Right ventricle myocardium superior (tissue), 1 donor: Measurements from ENCODE around the gene CDCA4. TPM values are rescaled to one million over a fixed set of nuclear protein-coding genes. Genes with fewer than 3 reads are reported as not detected.
"Not testable (repeated sequence)": the region's sequence is repeated elsewhere in the genome, so short reads cannot be mapped to it uniquely, and the experiment has no call there.

ENCODE experiments used
- ATAC-seq: fragments of 200-7000 bp; cut with Tn5 transposase; one replicate; pipeline ENCODE4 v1.9.1; 2020; ENCODE audit warnings: mild to moderate bottlenecking; ENCODE audit not compliant: poor library complexity
- DNase-seq: peaks from one replicate; pipeline ENCODE4 v3.0.0-alpha.2; 2020
- intact Hi-C: fragments of 100-400 bp; cut with DNase I; formaldehyde crosslinking; loops from one replicate; pipeline ENCODE4 v1.11.2; 2022
- long read RNA-seq: library from polyadenylated mRNA; unstranded; transcript quantifications from one replicate; pipeline ENCODE4 v2.0.0, GENCODE V29; 2021
- total RNA-seq: library from RNA; stranded (reverse); fragmentation: NEBNext Ultra II Directional; extraction: Animal tissue kit (Norgen Biotek cat#: 25700); gene quantifications from one replicate; pipeline ENCODE4 v1.2.1, GENCODE V29; 2021
- donor health status: DM: no; HTN: yes; CAD: no; lungs with severe emphysema.

The CDCA4 gene
- total RNA-seq: 1.6 TPM
- long read RNA-seq, transcript CDCA4-201 (2 exons, 2,513 nt): major isoform, 7 of 7 reads
- long read RNA-seq, partial matches to known transcripts: 0 of 7 reads
- long read RNA-seq, other reads (novel, unspliced or antisense): 0 of 7 reads

DNA sequence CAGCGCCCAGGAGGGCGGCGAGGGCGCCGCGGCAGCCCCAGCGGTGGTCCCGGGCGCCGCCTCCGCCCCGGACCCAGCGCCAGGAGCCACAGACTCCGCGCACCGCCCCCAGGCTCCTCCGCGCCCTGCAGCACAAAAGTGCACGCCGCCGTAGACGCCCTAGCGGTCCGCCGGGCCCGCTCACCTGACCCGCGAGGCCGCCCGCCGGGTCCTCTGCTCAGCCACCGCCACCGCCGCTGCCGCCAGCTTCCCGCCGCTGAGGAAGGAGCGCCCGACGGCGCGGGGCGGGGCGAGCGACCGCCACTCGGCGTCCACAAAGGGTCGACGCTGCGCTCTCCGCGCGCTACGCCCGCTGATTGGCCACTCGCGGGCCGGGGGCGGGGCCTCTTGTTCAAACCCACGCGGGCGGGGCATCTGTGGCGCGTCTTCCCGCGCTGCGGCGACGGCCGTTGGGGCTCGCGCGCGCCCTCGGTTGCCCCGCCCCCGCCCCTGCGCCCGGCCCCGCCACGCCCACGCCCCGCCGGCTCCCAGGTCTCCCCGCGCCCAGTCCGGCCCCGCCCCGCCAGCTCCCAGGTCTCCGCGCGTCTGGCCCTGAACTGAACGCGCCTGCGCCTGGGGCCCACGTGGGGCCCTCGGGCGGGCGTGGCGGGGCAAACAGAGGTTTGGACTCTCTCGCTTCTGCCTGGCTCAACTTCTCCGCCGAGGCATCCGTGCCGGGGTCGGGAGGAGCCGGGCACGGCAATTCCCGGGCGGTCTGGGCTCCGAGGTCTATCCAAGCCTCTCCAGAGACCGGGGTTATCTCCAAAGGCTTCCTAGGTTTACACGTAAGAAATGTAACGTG, at the start of gene CDCA4:
Gene CDCA4 (minus strand): TSS at position 269 of the 841 bp plus-strand sequence. CDS start 9,154 bp downstream, outside the sequence.
- DNase-seq (peak; percentile 98), ATAC-seq (peak; percentile 98)
- intact Hi-C loops: loop anchor here (5.0 kb wide), 1 partner anchor 34 kb away; the partner anchor contains the start of gene CLBA1

DNA sequence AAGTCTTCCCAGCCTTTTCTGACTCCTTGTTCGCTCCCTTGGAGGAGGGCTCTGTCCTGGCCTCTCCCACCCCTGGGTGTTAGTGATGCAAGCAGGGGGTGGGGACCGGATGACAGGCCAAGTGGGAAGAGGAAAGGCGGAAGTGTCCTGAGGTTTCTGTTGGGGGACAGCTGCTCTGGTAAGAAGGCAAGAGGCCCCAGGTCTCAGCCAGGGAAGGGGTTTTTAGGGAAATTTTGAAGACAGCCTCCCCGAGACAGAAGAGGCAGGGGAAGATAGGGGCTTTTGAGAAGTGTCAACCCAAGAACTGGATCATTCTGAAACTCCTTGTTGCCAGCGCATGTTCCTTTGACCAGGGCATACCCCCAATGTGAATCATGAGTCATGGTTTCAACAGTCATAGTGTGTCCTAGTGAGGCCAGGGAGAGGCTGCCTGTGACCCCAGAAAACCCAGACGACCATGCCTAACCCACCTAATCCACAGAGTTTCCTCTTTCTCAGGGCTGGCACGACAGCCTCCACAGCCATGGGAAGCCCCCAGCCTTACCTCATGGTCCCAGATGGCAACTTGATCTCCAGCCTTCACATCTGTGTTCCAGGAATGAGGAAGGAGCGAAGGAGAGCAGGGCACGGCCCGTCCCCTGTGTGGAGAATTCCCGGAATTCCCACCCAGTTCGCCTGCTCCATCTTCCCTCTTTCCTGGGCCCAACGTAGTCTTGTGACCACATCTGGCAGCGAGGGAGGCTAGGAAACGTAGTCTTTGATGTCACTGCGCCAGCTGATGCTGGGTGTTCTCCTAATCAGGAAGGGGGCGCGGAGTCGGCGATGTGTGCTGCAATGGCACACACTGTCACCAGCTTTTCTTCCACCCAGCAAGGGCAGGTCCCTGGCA, 49.2 kb upstream of the CDCA4 start:
- peak; percentile 75 for DNase-seq
- intact Hi-C loops: no loop called here
- peak; percentile 58 for ATAC-seq

DNA sequence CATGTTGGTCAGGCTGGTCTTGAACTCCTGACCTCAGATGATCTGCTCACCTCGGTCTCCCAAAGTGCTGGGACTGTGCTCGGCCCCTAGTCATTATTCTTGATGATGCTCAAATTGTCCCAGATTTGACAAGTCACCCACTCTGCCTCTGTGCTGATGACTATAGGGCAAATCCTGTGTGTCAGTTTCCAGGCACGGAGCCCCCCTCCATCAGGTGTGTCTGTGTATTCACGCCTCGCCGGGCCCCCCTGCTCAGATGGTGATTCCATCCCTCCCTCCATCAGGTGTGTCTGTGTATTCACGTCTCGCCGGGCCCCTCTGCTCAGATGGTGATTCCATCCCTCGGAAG, 48.6 kb upstream of the CDCA4 start:
- ATAC-seq (no peak), DNase-seq (no peak)
- intact Hi-C loops: no loop called here

GRCh38 chr14:105068818-105069217, 47.9 kb upstream of the CDCA4 start:
- DNase-seq (peak; percentile 32), ATAC-seq (no peak)
- intact Hi-C loops: no loop called here

- intact Hi-C loops: no loop called here
- no peak for ATAC-seq
- DNase-seq: peak; percentile 25
Measured at GRCh38 chr14:105067969-105068301, 47.1 kb upstream of the CDCA4 start.

- intact Hi-C loops: no loop called here
- DNase-seq (peak; percentile 42), ATAC-seq (no peak)
Measured at GRCh38 chr14:105067140-105067968, 46.5 kb upstream of the CDCA4 start.

- intact Hi-C loops: no loop called here
- peak; percentile 22 for DNase-seq
Measured at GRCh38 chr14:105066240-105067071, 45.6 kb upstream of the CDCA4 start.

GRCh38 chr14:105065280-105066228, 44.7 kb upstream of the CDCA4 start, which contains the start of gene GPR132:
GPR132 (minus strand) TSS chr14:105065430; CDS start chr14:105055420, 10,010 bp downstream.
- intact Hi-C loops: no loop called here
- peak; percentile 26 for ATAC-seq

More at GRCh38 chr14:105066240-105067071, 45.6 kb upstream of the CDCA4 start:
- no peak for ATAC-seq

GRCh38 chr14:105064721-105065143, 43.8 kb upstream of the CDCA4 start:
- peak; percentile 64 for DNase-seq

More at GRCh38 chr14:105065280-105066228, 44.7 kb upstream of the CDCA4 start, which contains the start of gene GPR132:
- peak; percentile 68 for DNase-seq

DNA sequence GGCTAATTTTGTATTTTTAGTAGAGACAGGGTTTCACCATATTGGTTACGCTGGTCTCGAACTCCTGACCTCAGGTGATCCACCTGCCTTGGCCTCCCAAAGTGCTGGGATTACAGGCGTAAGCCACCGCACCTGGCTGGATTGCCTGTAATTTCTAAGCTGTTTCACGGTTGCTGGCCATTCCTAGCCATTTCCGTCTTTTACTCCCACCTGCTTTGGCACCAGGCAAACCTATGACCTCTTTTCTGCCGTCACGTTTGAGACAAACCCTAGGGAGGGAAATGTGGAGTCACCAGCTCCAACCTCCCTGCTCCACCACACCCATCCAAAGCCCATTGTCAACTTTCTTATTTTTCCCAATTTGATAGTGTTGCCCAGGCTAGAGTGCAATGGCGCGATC, 43.1 kb upstream of the CDCA4 start:
- DNase-seq: no peak
- ATAC-seq: no peak
- intact Hi-C loops: no loop called here

More at GRCh38 chr14:105064721-105065143, 43.8 kb upstream of the CDCA4 start:
- intact Hi-C loops: no loop called here
- peak; percentile 24 for ATAC-seq

DNA sequence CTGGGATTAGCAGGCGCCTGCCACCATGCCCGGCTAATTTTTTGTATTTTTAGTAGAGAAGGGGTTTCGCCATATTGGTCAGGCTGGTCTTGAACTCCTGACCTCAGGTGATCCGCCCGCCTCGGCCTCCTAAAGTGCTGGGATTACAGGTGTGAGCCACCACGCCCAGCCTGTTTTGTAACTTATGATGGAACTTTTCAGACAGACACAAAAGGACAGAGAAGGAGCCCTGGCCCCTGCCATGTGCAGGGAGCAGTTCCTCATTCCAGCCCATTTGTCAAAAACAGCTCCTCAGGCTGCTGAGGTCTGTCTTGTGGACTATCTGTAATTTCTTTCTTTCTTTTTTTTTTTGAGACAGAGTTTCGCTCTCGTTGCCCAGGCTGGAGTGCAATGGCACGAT, 42.6 kb upstream of the CDCA4 start:
- DNase-seq, ATAC-seq, intact Hi-C loops: not testable (repeated sequence)

GRCh38 chr14:105063056-105063455, 42.2 kb upstream of the CDCA4 start:
- DNase-seq: no peak
- intact Hi-C loops: no loop called here
- ATAC-seq: no peak

DNA sequence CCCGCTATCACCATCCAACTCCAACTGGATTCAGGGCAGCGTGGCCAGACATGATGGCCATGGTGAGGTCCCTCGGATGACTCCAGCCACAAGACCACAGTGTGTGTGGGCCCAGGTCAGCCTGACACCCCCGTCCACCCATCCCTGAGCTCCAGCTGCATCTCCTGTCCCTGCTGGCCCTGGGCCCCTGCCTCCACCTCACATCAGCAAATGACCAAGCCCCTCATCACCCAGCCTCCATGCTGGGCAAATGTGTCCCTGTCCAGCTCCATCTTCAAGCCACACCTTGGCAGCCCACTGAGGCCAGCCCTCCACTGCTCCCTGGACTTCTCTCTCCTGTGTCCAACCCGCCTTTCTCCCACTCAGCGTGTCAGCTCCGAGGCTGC, 41.2 kb upstream of the CDCA4 start:
- intact Hi-C loops: no loop called here
- no peak for ATAC-seq
- DNase-seq: no peak

GRCh38 chr14:105061428-105062047, 40.7 kb upstream of the CDCA4 start:
- intact Hi-C loops: no loop called here

DNA sequence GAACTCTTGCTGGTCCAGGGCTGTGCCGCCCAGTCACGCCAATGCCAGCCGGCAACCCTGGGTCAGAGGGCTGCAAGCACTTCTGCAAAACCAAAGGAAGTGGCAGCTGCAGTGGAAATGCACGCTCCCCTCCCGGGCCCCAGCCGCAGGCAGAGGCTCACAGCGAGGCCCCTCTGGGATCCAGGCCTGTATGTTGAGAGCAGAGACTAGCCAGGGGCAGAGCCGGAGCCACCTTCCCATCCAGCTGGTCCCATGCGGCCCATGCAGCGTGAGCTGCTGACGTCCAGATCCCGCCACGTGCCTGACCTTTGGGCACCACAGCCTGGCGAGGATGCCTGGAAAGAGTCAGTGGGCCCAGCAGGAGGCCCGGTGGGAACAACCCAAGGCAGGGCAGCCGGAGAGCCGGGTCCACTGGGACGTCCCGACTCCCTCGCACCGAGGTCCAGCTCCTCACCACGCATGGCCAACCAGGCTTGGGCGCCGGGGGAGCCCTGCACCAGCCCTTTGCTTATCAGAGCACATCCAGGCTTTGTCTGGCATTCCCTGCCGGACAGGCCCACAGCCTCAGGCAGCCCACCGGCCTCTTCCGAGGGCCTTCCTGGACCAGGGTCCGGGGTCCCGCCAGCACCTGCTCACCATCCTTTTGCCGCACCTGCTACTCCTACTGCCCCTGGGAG, 40.0 kb upstream of the CDCA4 start:
- DNase-seq (peak; percentile 76), ATAC-seq (peak; percentile 47)
- intact Hi-C loops: no loop called here

More at GRCh38 chr14:105061428-105062047, 40.7 kb upstream of the CDCA4 start:
- DNase-seq (peak; percentile 85), ATAC-seq (peak; percentile 47)
